GM13976 (cell line): ENCODE measurements around the gene CASP9.
"Not testable (repeated sequence)": the region's sequence is repeated elsewhere in the genome, so short reads cannot be mapped to it uniquely, and the experiment has no call there.

Experiments
- DNase-seq: peaks from one replicate; pipeline ENCODE4 v3.0.0; 2012; ENCODE audit warnings: low spot score
- CTCF ChIP-seq: IDR thresholded peaks from 2 replicates; pipeline ENCODE4 v1.5.1; 2012; ENCODE audit warnings: borderline replicate concordance, mild to moderate bottlenecking; ENCODE audit not compliant: insufficient read depth; ENCODE audit errors: extremely low read depth, missing control alignments, control extremely low read depth
- in situ Hi-C: fragments of 300-500 bp; cut with MboI; formaldehyde crosslinking; loops from one replicate; pipeline ENCODE4 v1.12.0; 2022; ENCODE audit warnings: low sequenced_read_pairs, mixed read lengths, inconsistent platforms; ENCODE audit not compliant: unreplicated experiment

CASP9 gene

GRCh38 chr1:15479654-15480347, 44.2 kb downstream of the CASP9 start:
- in situ Hi-C loops: no loop called here
- DNase-seq: no peak
- no peak for TF ChIP-seq CTCF

GRCh38 chr1:15477646-15478212, 46.3 kb downstream of the CASP9 start:
- in situ Hi-C loops: no loop called here
- no peak for TF ChIP-seq CTCF
- DNase-seq: no peak

GRCh38 chr1:15476927-15477326, 47.1 kb downstream of the CASP9 start:
- in situ Hi-C loops: no loop called here
- DNase-seq: no peak
- TF ChIP-seq CTCF: no peak

GRCh38 chr1:15475752-15476314, 48.2 kb downstream of the CASP9 start, which contains the start of gene CELA2B:
TSS of gene CELA2B (plus strand) at chr1:15476104. CDS start at chr1:15476126, 22 bp downstream.
- in situ Hi-C loops: no loop called here
- TF ChIP-seq CTCF: no peak
- DNase-seq: no peak

- in situ Hi-C loops: no loop called here
- no peak for DNase-seq
- TF ChIP-seq CTCF: no peak
Measured at GRCh38 chr1:15472587-15472986, 51.4 kb downstream of the CASP9 start.

GRCh38 chr1:15471723-15472122, 52.3 kb downstream of the CASP9 start:
- in situ Hi-C loops, DNase-seq: not testable (repeated sequence)

GRCh38 chr1:15471067-15471466, 52.9 kb downstream of the CASP9 start:
- in situ Hi-C loops: not testable (repeated sequence)

GRCh38 chr1:15469821-15470448, 54.1 kb downstream of the CASP9 start:
- in situ Hi-C loops, DNase-seq: not testable (repeated sequence)

More at GRCh38 chr1:15471067-15471466, 52.9 kb downstream of the CASP9 start:
- DNase-seq: not testable (repeated sequence)
